WTC11 (cell line): Measurements from ENCODE around the gene MYL7.
"Not testable (repeated sequence)": the region's sequence is repeated elsewhere in the genome, so short reads cannot be mapped to it uniquely, and the experiment has no call there.

ENCODE experiments used
- CREB1 ChIP-seq: sonication (generic); formaldehyde crosslinking; IDR thresholded peaks from 2 replicates; pipeline ENCODE4 v1.8.0; 2023; ENCODE audit warnings: mild to moderate bottlenecking, missing genetic modification reagents
- PRRX2 ChIP-seq: fragments of 250-450 bp; sonication (Bioruptor Pico); IDR thresholded peaks from 2 replicates; pipeline ENCODE4 v1.8.0; 2021; ENCODE audit warnings: mild to moderate bottlenecking
- SP1 ChIP-seq: sonication (generic); formaldehyde crosslinking; conservative IDR thresholded peaks from 2 replicates; pipeline ENCODE4 v1.8.1; 2022; ENCODE audit warnings: missing genetic modification reagents
- TEAD4 ChIP-seq: sonication (generic); formaldehyde crosslinking; IDR thresholded peaks from 2 replicates; pipeline ENCODE4 v1.8.0; 2022; ENCODE audit warnings: mild to moderate bottlenecking, missing genetic modification reagents
- ZNF121 ChIP-seq: sonication (generic); formaldehyde crosslinking; IDR thresholded peaks from 2 replicates; pipeline ENCODE4 v1.8.0; 2023; ENCODE audit warnings: missing genetic modification reagents
- TF ChIP-seq, protein P1 (sequence below): fragments of 200-600 bp; IDR thresholded peaks from 2 replicates; pipeline ENCODE4 v1.8.0; 2022; ENCODE audit warnings: antibody characterized with exemption
- TF ChIP-seq, protein P2 (sequence below): sonication (generic); formaldehyde crosslinking; IDR thresholded peaks from 2 replicates; pipeline ENCODE4 v1.8.1; 2023; ENCODE audit warnings: mild to moderate bottlenecking, moderate library complexity, missing genetic modification reagents
- TF ChIP-seq, protein P3 (sequence below): sonication (generic); formaldehyde crosslinking; IDR thresholded peaks from 2 replicates; pipeline ENCODE4 v1.8.1; 2023; ENCODE audit warnings: mild to moderate bottlenecking, missing genetic modification reagents
- TF ChIP-seq, protein P4 (sequence below): sonication (generic); formaldehyde crosslinking; IDR thresholded peaks from 2 replicates; pipeline ENCODE4 v1.8.0; 2022; ENCODE audit warnings: missing genetic modification reagents

DNA sequence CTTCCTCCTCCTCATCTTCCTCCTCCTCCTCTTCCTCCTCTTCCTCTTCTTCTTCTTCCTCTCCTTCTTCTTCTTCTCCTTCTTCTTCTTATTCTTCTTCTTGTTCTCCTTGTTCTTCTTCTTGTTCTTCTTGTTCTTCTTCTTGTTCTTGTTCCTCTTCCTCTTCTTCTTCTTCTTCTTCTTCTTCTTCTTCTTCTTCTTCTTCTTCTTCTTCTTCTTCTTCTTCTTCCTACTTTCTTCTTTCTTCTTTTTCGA, 33.5 kb upstream of the MYL7 start:
- TF ChIP-seq, protein P1, sequence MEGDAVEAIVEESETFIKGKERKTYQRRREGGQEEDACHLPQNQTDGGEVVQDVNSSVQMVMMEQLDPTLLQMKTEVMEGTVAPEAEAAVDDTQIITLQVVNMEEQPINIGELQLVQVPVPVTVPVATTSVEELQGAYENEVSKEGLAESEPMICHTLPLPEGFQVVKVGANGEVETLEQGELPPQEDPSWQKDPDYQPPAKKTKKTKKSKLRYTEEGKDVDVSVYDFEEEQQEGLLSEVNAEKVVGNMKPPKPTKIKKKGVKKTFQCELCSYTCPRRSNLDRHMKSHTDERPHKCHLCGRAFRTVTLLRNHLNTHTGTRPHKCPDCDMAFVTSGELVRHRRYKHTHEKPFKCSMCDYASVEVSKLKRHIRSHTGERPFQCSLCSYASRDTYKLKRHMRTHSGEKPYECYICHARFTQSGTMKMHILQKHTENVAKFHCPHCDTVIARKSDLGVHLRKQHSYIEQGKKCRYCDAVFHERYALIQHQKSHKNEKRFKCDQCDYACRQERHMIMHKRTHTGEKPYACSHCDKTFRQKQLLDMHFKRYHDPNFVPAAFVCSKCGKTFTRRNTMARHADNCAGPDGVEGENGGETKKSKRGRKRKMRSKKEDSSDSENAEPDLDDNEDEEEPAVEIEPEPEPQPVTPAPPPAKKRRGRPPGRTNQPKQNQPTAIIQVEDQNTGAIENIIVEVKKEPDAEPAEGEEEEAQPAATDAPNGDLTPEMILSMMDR = not testable (repeated sequence)
- TF ChIP-seq, protein P2, sequence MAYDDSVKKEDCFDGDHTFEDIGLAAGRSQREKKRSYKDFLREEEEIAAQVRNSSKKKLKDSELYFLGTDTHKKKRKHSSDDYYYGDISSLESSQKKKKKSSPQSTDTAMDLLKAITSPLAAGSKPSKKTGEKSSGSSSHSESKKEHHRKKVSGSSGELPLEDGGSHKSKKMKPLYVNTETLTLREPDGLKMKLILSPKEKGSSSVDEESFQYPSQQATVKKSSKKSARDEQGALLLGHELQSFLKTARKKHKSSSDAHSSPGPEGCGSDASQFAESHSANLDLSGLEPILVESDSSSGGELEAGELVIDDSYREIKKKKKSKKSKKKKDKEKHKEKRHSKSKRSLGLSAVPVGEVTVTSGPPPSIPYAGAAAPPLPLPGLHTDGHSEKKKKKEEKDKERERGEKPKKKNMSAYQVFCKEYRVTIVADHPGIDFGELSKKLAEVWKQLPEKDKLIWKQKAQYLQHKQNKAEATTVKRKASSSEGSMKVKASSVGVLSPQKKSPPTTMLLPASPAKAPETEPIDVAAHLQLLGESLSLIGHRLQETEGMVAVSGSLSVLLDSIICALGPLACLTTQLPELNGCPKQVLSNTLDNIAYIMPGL (CRISPR knock-in tag) = not testable (repeated sequence)
- TF ChIP-seq SP1, ZNF121, TEAD4, CREB1, PRRX2 (CRISPR knock-in tag): not testable (repeated sequence)
- TF ChIP-seq, protein P3, sequence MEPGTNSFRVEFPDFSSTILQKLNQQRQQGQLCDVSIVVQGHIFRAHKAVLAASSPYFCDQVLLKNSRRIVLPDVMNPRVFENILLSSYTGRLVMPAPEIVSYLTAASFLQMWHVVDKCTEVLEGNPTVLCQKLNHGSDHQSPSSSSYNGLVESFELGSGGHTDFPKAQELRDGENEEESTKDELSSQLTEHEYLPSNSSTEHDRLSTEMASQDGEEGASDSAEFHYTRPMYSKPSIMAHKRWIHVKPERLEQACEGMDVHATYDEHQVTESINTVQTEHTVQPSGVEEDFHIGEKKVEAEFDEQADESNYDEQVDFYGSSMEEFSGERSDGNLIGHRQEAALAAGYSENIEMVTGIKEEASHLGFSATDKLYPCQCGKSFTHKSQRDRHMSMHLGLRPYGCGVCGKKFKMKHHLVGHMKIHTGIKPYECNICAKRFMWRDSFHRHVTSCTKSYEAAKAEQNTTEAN (CRISPR knock-in tag) = not testable (repeated sequence)
- TF ChIP-seq, protein P4, sequence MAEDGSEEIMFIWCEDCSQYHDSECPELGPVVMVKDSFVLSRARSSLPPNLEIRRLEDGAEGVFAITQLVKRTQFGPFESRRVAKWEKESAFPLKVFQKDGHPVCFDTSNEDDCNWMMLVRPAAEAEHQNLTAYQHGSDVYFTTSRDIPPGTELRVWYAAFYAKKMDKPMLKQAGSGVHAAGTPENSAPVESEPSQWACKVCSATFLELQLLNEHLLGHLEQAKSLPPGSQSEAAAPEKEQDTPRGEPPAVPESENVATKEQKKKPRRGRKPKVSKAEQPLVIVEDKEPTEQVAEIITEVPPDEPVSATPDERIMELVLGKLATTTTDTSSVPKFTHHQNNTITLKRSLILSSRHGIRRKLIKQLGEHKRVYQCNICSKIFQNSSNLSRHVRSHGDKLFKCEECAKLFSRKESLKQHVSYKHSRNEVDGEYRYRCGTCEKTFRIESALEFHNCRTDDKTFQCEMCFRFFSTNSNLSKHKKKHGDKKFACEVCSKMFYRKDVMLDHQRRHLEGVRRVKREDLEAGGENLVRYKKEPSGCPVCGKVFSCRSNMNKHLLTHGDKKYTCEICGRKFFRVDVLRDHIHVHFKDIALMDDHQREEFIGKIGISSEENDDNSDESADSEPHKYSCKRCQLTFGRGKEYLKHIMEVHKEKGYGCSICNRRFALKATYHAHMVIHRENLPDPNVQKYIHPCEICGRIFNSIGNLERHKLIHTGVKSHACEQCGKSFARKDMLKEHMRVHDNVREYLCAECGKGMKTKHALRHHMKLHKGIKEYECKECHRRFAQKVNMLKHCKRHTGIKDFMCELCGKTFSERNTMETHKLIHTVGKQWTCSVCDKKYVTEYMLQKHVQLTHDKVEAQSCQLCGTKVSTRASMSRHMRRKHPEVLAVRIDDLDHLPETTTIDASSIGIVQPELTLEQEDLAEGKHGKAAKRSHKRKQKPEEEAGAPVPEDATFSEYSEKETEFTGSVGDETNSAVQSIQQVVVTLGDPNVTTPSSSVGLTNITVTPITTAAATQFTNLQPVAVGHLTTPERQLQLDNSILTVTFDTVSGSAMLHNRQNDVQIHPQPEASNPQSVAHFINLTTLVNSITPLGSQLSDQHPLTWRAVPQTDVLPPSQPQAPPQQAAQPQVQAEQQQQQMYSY (CRISPR knock-in tag) = not testable (repeated sequence)
